IPS-15b (cell line): ENCODE measurements around the gene UMODL1.

ENCODE experiments used
- H3K27me3 ChIP-seq: one replicate; pipeline ENCODE4 v1.6.1; 2013; ENCODE audit warnings: low read length; ENCODE audit not compliant: control insufficient read depth, insufficient read depth
- H3K36me3 ChIP-seq: one replicate; pipeline ENCODE4 v1.6.1; 2013; ENCODE audit warnings: low read length; ENCODE audit not compliant: control insufficient read depth, insufficient read depth
- H3K4me1 ChIP-seq: one replicate; pipeline ENCODE4 v1.6.1; 2013; ENCODE audit warnings: mild to moderate bottlenecking, low read length; ENCODE audit not compliant: control insufficient read depth, insufficient read depth
- H3K4me3 ChIP-seq: one replicate; pipeline ENCODE4 v1.5.1; 2013; ENCODE audit warnings: low read depth, low read length
- H3K9ac ChIP-seq: one replicate; pipeline ENCODE4 v1.6.1; 2013; ENCODE audit warnings: low read depth, mild to moderate bottlenecking, low read length
- H3K9me3 ChIP-seq: one replicate; pipeline ENCODE4 v1.6.1; 2013; ENCODE audit warnings: mild to moderate bottlenecking, low read length; ENCODE audit not compliant: control insufficient read depth, insufficient read depth

Gene UMODL1

DNA sequence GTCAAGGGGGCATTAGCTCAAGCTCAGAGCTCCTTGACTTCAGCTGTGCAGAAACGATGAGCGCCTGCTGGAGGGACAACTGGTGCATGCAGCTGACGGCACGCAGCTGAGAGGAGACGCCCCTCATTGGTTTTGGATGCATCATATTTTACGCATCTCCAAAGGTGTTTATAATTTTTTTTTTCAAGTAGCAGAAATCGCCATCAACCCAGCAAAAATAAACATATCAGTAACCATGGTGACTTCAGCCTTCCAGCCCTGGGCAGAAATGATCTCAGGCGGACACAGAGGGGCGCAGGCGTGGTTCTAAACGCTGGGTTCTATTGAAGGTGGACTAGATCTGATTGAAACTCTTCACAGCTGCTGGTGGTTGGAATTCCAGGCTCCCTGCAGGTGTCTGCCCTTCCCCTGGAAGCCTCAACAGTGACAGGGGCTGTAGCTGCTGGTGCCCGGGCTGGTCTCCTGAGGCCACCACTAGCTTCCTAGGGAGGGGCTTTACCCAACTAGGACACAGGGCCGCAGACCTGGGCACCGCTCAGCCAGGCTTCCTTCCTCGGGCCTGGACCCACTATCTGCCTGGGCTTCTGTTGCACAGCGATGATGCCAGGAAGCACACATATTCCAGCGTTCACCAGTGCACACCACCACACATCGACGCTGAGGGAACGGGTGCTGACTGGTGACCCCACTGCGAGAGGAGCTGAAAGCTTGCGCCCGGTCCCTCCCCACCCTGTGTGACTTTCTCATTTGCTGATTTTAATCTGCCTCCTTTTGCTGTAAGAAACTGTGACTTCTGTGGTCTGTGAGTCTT, 84.1 kb downstream of the UMODL1 start:
- no peaks in the 10 kb centered on the region for H3K4me1 ChIP-seq
- no peaks in the 10 kb centered on the region for H3K9me3 ChIP-seq
- no peaks in the 10 kb centered on the region for H3K27me3 ChIP-seq
- H3K36me3 ChIP-seq: no peaks in the 10 kb centered on the region
- no peak overlapping the region for H3K4me3 ChIP-seq
- H3K9ac ChIP-seq: no peak overlapping the region

DNA sequence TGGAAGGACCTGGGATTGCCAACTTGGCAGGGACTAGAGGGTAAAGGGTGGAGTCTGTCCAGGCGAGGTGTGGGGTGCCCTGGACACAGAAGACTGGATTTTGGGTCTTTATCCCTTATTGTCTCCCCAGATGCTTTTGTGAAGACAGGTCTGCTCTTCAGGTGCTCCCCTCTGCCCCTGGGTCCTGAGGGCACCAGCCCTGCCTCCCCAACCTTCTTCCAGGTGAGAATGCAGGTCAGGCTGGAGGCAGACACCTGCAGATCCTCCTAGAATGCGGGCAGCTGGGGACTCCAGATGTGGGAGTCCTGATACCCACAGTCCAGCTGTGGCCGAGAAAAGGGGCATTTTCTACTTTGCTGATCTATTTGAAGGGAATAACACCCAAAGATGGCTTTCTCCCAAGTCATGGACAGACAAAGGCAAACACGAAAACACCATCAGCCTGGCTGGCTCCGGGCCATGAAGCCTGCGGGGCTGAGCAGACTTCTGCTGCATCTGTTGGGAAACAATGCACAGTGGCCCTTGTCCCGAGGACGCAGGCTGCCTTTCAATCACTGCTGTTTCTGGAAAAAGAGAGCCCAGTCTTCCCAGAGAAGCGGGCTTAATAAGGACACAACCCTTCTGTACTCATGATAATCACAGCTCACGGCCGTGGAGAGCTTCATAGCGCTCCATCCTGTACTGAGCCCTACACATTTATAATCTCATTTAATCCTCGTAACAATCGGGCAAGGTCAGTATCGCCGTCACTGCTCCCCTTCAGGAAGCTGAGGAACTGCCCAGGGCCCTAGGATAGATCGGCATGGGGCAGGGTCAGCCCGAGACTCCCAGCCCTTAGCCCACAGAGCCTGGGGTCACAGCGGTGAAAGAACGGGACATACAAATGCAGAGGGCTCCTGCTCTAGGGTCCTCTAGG, 85.8 kb downstream of the UMODL1 start:
- no peak overlapping the region for H3K9ac ChIP-seq
- no peaks in the 10 kb centered on the region for H3K27me3 ChIP-seq
- H3K4me1 ChIP-seq: no peaks in the 10 kb centered on the region
- H3K36me3 ChIP-seq: no peaks in the 10 kb centered on the region
- H3K4me3 ChIP-seq: no peak overlapping the region
- no peaks in the 10 kb centered on the region for H3K9me3 ChIP-seq

- Histone ChIP-seq H3K9me3 (no peaks in the 10 kb centered on the region), H3K4me1 (no peaks in the 10 kb centered on the region), H3K4me3 (no peak overlapping the region), H3K27me3 (no peaks in the 10 kb centered on the region), H3K9ac (no peak overlapping the region), H3K36me3 (no peaks in the 10 kb centered on the region)
Measured at GRCh38 chr21:42157606-42158310, 86.6 kb downstream of the UMODL1 start.

- H3K36me3 ChIP-seq: no peaks in the 10 kb centered on the region
- H3K9me3 ChIP-seq: no peaks in the 10 kb centered on the region
- no peak overlapping the region for H3K4me3 ChIP-seq
- H3K27me3 ChIP-seq: no peaks in the 10 kb centered on the region
- H3K4me1 ChIP-seq: no peaks in the 10 kb centered on the region
- no peak overlapping the region for H3K9ac ChIP-seq
Measured at GRCh38 chr21:42158846-42159245, 87.7 kb downstream of the UMODL1 start.

DNA sequence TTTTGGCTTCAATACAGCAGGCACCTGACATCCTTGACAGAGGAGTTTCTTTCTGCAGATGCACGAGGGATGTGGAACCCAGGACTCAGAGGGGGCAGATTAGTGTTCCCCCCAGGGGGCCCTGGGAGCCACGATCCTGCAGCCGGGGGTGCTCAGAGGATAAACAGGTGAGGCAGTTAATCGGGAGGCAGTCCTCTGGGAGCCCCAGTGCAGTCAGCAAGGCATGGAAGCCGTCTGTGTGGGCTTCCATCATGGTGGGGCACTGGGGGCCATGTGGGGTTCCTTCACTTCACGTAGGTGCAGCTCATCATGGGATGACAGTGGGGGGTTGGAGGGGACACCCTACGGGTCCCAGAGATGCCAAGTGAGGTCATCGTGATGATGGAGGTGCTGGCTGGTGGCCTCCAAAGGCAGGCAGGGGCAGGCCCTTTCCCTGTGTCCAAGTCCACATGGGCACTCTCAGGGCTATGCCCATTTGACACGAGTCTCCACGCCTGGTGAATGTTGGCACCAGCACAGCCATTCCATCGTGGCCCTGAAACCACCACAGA, 88.5 kb downstream of the UMODL1 start:
- Histone ChIP-seq H3K4me3 (no peak overlapping the region), H3K9me3 (no peaks in the 10 kb centered on the region), H3K36me3 (no peaks in the 10 kb centered on the region), H3K27me3 (no peaks in the 10 kb centered on the region), H3K9ac (no peak overlapping the region), H3K4me1 (no peaks in the 10 kb centered on the region)

DNA sequence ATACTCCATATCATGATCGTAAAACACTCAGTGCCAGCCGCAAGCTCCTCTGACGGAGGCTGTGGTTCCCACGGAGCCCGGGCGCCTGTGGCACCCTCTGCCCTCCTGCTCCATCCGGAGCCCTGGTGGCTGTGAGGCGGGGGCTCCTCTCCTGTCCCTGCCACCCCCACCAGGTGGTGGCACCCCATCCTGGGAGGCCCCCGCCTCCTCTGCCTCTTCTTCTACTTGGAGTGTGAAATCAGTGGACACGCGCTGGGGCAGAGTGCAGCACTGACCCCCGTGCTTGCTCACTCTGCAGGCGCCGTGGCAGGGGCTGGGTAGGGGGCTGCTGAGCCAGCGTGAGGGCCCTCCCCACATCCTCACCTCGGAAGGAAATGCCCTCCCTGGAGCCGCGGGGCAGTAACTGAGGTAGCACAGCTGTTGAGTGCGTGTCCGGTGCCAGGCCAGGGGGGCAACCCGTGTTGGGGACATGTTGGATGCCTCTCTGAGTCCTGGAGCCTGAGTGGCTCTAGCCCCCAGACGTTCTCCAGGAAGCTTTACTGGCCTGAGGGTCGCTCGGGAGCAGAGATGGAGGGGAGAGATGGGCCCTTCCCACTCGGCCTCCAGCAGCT, 89.1 kb downstream of the UMODL1 start:
- no peak overlapping the region for H3K9ac ChIP-seq
- H3K36me3 ChIP-seq: no peaks in the 10 kb centered on the region
- no peaks in the 10 kb centered on the region for H3K4me1 ChIP-seq

DNA sequence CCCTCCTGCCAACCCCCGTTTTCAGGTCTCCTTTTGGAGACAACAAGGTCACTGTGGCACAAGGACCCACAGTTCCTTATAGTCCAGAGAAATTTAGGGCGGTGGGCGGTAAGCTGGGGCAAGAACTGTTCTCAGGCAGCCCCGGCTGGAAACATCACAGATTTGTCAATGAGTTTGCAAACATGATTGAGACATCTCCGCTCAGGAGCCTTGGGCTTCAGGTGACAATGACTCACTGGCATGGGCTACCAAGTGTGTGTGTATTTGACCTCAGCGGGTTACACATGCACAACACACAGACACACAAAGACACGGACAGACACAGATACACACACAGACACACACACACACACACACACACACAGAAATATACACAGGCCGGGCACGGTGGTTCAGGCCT, 89.6 kb downstream of the UMODL1 start:
- H3K27me3 ChIP-seq: no peaks in the 10 kb centered on the region
- H3K36me3 ChIP-seq: no peaks in the 10 kb centered on the region
- H3K4me3 ChIP-seq: no peak overlapping the region
- H3K9me3 ChIP-seq: no peaks in the 10 kb centered on the region
- H3K4me1 ChIP-seq: no peaks in the 10 kb centered on the region
- H3K9ac ChIP-seq: no peak overlapping the region

More for the DNA sequence above, 89.1 kb downstream of the UMODL1 start:
- Histone ChIP-seq H3K9me3 (no peaks in the 10 kb centered on the region), H3K4me3 (no peak overlapping the region), H3K27me3 (no peaks in the 10 kb centered on the region)

DNA sequence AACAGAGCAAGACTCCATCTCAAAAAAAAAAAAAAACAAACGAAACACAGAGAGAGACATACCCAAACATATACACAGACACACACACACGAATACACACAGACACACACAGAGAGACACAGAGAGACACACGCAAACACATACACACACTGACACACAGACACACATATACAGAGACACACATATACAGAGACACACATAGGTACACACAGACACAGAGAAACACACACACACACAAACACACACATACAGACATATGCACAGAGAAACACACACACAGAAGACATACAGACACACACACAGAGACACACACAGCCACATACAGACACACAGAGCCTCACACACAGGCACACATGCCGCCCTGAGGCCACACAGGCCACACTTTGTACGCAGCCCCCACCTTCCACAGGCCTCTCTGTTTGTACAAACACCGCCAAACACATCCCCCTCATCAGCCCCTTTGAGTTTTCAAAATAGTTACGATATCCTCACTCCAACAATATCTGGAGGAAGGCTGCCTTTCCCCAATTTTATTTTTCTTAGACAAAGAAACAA, 90.4 kb downstream of the UMODL1 start:
- Histone ChIP-seq H3K36me3 (no peaks in the 10 kb centered on the region), H3K27me3 (no peaks in the 10 kb centered on the region), H3K4me1 (no peaks in the 10 kb centered on the region), H3K4me3 (no peak overlapping the region), H3K9me3 (no peaks in the 10 kb centered on the region), H3K9ac (no peak overlapping the region)

DNA sequence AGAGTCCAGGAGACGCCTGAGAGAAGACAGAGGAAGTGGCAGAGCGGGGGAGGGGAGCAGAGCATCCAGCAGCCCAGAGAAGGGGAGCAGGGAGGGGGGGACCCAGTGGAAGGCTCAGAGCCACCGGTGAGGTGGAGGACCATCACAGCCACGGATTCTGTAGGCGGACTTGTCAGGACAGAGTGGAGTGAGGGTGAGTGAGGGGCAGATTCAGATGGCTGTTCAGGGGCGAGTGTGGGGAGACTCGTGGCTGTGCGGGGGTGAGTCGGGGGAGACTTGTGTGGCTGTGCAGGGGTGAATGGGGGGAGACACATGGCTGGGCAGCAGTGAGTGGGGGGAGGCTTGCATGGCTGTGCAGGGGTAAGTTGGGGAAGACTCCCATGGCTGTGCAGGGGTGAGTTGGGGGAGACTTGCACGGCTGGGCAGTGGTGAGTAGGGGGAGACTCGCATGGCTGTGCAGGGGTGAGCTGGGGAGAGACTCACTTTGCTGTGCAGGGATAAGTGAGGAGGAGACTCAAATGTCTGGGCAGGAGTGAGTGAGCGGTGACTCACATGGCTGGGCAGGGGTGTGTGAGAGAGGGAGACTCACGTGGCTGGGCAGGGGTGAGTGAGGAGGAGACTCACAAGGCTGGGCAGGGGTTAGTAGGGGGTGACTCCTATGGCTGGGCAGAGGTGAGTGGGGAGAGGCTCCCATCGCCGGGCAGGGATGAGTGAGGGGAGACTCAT, 91.0 kb downstream of the UMODL1 start:
- Histone ChIP-seq H3K36me3 (no peaks in the 10 kb centered on the region), H3K4me3 (no peak overlapping the region), H3K4me1 (no peaks in the 10 kb centered on the region), H3K9ac (no peak overlapping the region), H3K9me3 (no peaks in the 10 kb centered on the region), H3K27me3 (no peaks in the 10 kb centered on the region)

DNA sequence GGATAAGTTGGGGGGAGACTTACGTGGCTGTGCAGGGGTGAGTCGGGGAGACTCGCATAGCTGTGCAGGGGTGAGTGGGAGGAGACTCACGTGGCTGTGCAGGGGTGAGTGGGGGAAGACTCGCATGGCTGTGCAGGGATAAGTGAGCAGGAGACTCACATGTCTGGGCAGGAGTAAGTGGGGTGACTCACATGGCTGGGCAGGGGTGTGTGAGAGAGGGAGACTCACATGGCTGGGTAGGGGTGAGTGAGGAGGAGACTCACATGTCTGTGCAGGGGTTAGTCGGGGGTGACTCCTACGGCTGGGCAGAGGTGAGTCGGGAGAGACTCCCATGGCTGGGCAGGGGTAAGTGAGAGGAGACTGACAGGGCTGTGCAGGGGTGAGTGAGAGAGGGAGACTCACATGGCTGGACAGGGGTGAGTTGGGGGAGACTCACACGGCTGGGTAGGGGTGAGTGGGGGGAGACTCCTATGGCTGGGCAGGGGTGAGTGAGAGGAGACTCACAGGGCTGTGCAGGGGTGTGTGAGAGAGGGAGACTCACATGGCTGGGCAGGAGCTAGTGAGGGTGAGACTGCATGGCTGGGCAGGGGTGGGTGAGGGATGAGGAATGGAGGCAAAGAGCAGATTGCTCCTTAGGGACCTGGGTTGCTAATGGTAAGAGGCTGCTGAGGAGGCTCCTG, 91.9 kb downstream of the UMODL1 start:
- Histone ChIP-seq H3K9ac (no peak overlapping the region), H3K4me3 (no peak overlapping the region), H3K4me1 (no peaks in the 10 kb centered on the region), H3K27me3 (no peaks in the 10 kb centered on the region), H3K36me3 (no peaks in the 10 kb centered on the region), H3K9me3 (no peaks in the 10 kb centered on the region)
